NCI-H128 (cell line): Measurements from ENCODE around the gene UBA1.
A peak's percentile ranks its signal among the peaks of the same experiment; 100 is the strongest.

ENCODE experiments used
- DNase-seq: peaks from one replicate; lab custom pipeline; 2025; ENCODE audit not compliant: unreplicated experiment; lab: John Stamatoyannopoulos, UW

Gene UBA1

DNA sequence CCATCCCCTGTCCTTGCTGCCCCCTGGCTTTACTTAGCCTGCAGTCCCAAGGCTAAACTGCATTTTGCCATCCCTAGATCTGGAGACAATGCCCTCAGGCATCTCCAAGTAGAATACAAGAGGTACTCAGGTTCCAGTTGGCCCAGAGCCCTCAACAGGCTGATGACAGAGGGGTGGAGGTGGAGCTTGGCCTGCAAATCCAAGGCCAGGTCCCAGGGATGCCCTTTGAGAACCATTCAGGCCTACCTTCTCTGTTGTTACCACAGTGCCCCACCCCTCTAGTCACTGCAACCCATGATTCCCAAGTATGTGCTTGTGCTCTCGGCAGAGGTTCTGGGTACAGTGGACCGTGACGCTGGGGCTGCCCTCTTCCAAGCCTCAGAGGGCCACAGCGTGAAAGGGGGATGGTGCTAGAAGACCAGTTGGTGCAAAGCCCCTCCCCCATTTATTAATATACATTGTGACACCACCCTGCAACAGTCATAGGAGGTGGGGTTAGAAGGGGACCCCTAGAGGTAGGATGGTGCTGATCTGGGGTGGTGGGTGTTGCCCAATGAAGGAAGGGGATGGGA, 6.4 kb upstream of the UBA1 start:
- no peak for DNase-seq

DNA sequence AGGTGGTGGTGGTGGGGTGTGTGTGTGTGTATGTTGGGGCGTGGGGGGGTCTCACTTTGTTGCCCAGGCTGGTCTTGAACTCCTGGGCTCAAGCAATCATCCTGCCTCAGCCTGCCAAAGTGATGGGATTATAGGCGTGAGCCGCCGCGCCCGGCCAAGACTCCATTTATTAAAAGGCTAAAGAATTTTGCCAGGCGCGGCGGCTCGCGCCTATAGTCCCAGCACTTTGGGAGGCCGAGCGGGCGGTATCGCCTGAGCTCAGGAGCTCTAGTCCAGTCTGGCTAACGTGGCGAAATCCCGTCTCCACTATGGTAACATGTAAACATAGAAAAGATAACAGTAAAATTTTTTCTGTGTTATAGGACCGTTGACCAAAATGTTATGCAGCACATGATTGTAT, 3.7 kb upstream of the UBA1 start:
- DNase-seq: no peak

- DNase-seq: peak; percentile 76
These were observed 3.0 kb upstream of the UBA1 start for GRCh38 chrX:47190445-47191269.

- DNase-seq: peak; percentile 13
These were observed 2.3 kb upstream of the UBA1 start for GRCh38 chrX:47191331-47191730.

GRCh38 chrX:47191806-47192401, 1.7 kb upstream of the UBA1 start:
- DNase-seq: no peak

DNA sequence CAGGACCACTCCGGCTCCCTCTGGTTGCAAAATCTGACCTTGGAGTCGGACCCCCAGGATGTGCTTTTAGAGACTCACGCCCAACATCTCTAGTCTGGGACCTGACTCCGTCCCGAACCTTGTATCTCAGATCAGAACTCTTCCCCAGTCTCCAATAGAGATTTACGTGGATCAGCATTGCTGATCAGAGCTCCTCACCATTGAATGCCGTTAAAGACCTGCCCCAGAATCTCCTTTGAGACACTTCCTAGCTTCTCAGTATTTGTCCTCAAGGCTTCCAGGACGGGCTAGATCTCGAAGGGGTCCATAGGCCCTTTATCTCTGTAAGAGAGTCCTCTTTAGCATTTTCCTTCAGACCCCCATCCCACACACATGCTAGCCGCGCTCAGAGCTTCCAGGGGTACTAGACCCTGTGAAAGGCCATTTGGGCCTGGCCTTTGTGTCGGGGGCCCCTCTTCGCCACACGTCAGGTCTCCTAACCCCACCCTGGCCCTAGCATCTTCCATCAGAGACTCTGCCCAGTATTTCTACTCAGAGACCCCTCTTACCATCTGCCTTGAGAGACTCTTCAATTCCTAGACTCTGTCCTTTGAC, 662 bp downstream of the UBA1 start:
- DNase-seq: no peak

GRCh38 chrX:47196098-47196497, 2.5 kb downstream of the UBA1 start:
- no peak for DNase-seq

DNA sequence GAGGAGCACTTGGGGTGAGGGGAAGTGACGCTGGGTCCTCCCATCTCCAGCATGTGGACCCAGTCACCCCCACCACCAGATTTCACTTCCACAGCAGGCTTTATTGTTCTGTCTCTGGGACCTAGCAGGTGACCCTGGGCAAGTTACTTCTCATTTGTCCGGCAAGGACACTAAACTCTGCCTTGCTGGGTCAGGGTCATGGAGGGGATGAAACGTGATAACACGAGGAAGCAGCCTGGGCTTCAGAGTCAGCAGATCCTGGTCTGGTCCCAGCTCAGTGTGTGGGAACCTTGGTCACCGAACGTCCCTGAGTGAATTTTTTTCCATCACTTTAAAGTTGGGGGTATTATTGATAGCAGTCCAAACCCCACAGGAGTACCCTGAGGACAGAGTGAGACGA, 3.9 kb downstream of the UBA1 start:
- DNase-seq: no peak

DNA sequence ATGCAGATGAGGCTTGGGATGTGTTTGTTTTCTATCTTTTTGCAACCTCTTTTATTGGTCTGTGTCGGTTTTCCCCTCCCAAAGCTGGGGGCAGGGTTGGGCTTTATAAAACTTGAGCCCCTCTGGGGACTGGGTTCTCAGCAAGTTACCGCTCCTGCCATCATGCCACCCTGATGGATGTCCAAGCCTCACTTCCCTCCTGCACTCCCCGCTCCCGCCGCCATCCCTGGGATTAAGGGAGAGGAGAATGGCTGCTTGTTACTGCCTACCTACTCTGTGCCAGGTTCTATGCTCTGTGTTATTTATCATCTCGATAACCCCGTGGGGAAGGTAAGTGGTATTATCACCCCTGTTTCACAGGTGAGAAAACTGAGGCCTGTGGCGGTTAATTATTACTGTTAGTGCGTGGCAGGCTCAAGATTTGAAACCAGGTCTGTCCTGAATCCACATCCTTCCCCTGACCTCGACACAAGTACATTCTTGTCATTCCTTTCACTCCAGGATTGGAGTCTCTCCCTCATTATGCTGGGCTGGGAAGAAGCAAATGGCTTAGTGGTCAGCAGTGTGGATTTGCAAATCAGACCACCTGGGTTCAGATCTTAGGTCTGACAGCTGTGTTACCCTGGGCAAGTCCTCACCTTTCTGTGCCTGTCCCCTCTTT, 4.5 kb downstream of the UBA1 start:
- no peak for DNase-seq

- DNase-seq: no peak
These were observed 5.1 kb downstream of the UBA1 start for GRCh38 chrX:47198687-47199080.

GRCh38 chrX:47199286-47199685, 5.7 kb downstream of the UBA1 start:
- no peak for DNase-seq

- no peak for DNase-seq
These were observed 6.9 kb downstream of the UBA1 start for GRCh38 chrX:47200385-47201150.

GRCh38 chrX:47201345-47201944, 7.8 kb downstream of the UBA1 start:
- no peak for DNase-seq

- no peak for DNase-seq
These were observed 8.7 kb downstream of the UBA1 start for GRCh38 chrX:47202316-47202715.

- no peak for DNase-seq
These were observed 9.2 kb downstream of the UBA1 start for GRCh38 chrX:47202877-47203276.

GRCh38 chrX:47204970-47205369, 11.3 kb downstream of the UBA1 start:
- no peak for DNase-seq

- no peak for DNase-seq
These were observed 12.7 kb downstream of the UBA1 start for GRCh38 chrX:47206316-47206715.

- no peak for DNase-seq
These were observed 14.5 kb downstream of the UBA1 start for GRCh38 chrX:47208108-47208507.

- no peak for DNase-seq
These were observed 16.0 kb downstream of the UBA1 start for GRCh38 chrX:47209508-47210238.
